RWPE2 (cell line): Measurements from ENCODE around the gene PABPC1L.
A peak's percentile ranks its signal among the peaks of the same experiment; 100 is the strongest.

Source experiments
- ATAC-seq: fragments of 200-7000 bp; cut with Tn5 transposase; 3 replicates; pipeline ENCODE4 v1.9.1; 2021; ENCODE audit warnings: low read depth
- DNase-seq: peaks from one replicate; pipeline ENCODE4 v3.0.0-alpha.2; 2020; ENCODE audit warnings: low spot score
- H3K27ac ChIP-seq: fragments of 450-650 bp; 2 replicates; pipeline ENCODE4 v1.5.1; 2017; ENCODE audit warnings: mild to moderate bottlenecking; ENCODE audit not compliant: poor library complexity, severe bottlenecking
- H3K27me3 ChIP-seq: fragments of 250-450 bp; sonication (Bioruptor Pico); 2 replicates; pipeline ENCODE4 v1.5.1; 2021; ENCODE audit warnings: mild to moderate bottlenecking, moderate library complexity; ENCODE audit not compliant: insufficient read depth, poor library complexity, severe bottlenecking
- H3K36me3 ChIP-seq: fragments of 250-450 bp; sonication (Bioruptor Pico); 2 replicates; pipeline ENCODE4 v1.5.1; 2020; ENCODE audit warnings: low read depth, mild to moderate bottlenecking, moderate library complexity
- H3K4me1 ChIP-seq: fragments of 250-450 bp; sonication (Bioruptor Pico); 2 replicates; pipeline ENCODE4 v1.5.1; 2021; ENCODE audit warnings: mild to moderate bottlenecking, moderate library complexity; ENCODE audit not compliant: insufficient read depth, poor library complexity, severe bottlenecking
- H3K4me3 ChIP-seq: fragments of 250-450 bp; sonication (Bioruptor Pico); 2 replicates; pipeline ENCODE4 v1.5.1; 2021; ENCODE audit warnings: mild to moderate bottlenecking, moderate library complexity; ENCODE audit not compliant: severe bottlenecking
- H3K9me3 ChIP-seq: fragments of 250-450 bp; sonication (Bioruptor Pico); 2 replicates; pipeline ENCODE4 v1.5.1; 2021; ENCODE audit warnings: mild to moderate bottlenecking, moderate library complexity; ENCODE audit not compliant: severe bottlenecking
- TF ChIP-seq, protein P1 (sequence below): fragments of 450-650 bp; IDR thresholded peaks from one replicate; pipeline ENCODE4 v1.5.1; 2017; ENCODE audit warnings: mild to moderate bottlenecking, moderate library complexity; ENCODE audit not compliant: poor library complexity, severe bottlenecking

Gene PABPC1L

DNA sequence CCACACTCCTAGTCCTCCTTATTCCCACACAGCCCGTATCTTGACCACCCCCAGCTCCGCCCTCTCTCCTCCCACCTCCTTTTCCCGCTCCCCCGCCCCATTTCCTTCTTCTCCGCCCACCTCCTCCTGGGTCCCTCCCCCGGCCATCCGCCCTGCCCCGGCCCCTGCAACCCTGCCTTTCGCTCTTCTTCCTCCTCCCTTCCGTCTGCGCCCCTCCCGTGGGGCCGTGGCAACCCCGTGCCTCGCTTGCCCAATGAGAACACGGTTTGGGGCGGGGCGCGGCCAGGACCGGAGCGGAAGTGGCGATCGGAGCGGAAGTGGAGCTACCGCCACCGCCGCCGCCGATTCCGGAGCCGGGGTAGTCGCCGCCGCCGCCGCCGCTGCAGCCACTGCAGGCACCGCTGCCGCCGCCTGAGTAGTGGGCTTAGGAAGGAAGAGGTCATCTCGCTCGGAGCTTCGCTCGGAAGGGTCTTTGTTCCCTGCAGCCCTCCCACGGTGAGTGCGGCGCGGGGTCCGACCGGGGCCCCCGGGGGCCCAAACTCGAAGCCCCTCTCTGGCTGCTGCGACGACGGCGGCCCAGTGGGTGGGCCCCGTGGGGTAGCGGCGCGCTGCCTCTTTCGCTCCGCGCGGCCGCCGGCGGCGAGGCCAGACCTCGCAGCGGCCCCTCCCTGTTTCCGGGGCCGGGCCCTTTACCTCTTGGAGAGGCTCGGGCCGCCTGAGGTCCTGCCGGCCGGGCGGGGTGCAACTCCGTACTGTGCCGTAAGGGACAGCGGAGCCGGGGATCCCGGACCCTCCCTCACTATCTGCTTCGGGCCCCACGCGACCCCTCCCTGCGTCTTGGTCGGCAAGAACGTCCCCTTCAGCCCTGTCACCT is 24.2 kb upstream of the PABPC1L start, which contains the start of gene YWHAB:
TSS of gene YWHAB (plus strand) at position 314 of the 874 bp plus-strand sequence. CDS start 15,829 bp downstream, outside the sequence.
- TF ChIP-seq, protein P1, sequence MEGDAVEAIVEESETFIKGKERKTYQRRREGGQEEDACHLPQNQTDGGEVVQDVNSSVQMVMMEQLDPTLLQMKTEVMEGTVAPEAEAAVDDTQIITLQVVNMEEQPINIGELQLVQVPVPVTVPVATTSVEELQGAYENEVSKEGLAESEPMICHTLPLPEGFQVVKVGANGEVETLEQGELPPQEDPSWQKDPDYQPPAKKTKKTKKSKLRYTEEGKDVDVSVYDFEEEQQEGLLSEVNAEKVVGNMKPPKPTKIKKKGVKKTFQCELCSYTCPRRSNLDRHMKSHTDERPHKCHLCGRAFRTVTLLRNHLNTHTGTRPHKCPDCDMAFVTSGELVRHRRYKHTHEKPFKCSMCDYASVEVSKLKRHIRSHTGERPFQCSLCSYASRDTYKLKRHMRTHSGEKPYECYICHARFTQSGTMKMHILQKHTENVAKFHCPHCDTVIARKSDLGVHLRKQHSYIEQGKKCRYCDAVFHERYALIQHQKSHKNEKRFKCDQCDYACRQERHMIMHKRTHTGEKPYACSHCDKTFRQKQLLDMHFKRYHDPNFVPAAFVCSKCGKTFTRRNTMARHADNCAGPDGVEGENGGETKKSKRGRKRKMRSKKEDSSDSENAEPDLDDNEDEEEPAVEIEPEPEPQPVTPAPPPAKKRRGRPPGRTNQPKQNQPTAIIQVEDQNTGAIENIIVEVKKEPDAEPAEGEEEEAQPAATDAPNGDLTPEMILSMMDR: no peak
- peak; percentile 95 for ATAC-seq

DNA sequence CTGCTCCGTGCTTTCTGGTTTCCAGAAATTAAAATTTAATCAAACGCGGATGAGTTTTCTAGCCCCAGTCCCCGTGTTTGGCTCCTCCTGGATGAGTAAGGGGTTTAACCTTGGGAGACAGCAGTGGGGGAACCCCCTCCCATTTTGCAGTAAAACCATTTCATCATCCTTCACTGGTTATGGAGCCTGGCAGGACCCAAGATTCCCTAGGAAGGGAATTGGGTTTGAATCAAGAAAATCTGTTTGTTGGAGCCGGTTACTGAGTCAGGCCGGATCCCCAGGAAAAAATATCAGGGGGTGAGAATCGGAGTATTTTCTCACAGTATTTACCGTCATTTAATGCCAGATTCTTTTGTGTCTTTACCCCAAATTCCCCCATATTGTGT is 23.6 kb upstream of the PABPC1L start:
- DNase-seq (no peak), ATAC-seq (no peak)
- TF ChIP-seq, protein P1: no peak
- no peaks in the 10 kb centered on the region for H3K27me3 ChIP-seq
- H3K4me1 ChIP-seq: peaks cover 29% of the 10 kb centered on the region
- H3K36me3 ChIP-seq: peaks cover 44% of the 10 kb centered on the region
- H3K9me3 ChIP-seq: no peaks in the 10 kb centered on the region
- H3K4me3 ChIP-seq: peak overlapping the region; percentile 93
- H3K27ac ChIP-seq: peak overlapping the region; percentile 79

More for the DNA sequence above, 24.2 kb upstream of the PABPC1L start, which contains the start of gene YWHAB:
- H3K9me3 ChIP-seq: no peaks in the 10 kb centered on the region
- H3K27ac ChIP-seq: peak within 1 kb of the TSS; percentile 79
- peak; percentile 100 for DNase-seq
- H3K4me1 ChIP-seq: peaks cover 29% of the 10 kb centered on the region
- peaks cover 39% of the 10 kb centered on the region for H3K36me3 ChIP-seq
- H3K4me3 ChIP-seq: peak within 1 kb of the TSS; percentile 93
- H3K27me3 ChIP-seq: no peaks in the 10 kb centered on the region

DNA sequence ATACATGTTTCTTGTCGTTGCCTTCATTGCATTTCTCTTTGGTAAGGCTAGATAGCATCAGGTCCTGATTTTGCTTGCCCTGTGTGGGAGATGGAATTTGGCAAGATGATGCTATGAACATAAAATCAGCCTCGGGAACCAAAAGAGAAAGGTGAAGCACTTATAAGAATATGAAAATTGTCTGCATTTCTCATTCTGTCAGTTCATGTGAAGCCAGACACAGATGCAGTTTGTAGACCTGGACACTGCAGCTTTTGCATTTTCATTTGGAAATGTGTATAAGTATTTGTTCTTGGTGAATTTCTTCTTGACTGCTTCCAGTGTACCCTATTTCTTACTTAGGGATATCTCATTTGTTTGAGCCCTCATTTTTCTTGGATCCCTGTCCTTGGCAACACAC is 23.0 kb upstream of the PABPC1L start:
- Histone ChIP-seq H3K4me1 (peaks cover 29% of the 10 kb centered on the region), H3K9me3 (no peaks in the 10 kb centered on the region), H3K4me3 (peak overlapping the region; percentile 93), H3K36me3 (peaks cover 49% of the 10 kb centered on the region), H3K27ac (peak overlapping the region; percentile 79), H3K27me3 (no peaks in the 10 kb centered on the region)
- TF ChIP-seq, protein P1: no peak
- DNase-seq: no peak
- ATAC-seq: no peak

DNA sequence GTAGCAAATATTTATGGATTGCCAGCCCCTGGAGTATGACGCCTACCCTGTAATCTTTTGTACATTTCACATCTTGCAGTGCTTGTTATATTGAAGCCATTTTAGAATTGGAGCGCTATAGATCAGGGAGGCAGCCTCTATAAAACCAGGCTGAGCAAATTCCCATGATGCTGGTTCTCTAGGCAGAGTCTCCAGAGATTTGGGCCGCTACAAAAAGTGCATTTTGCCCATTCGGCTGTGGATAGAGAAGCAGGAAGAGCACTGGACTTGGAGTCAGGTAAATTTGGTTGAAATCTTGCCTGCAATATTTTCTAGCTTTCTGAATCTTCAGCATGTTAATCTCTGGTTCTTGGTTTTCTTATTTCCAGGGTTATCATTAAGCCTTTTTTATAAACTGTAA is 22.4 kb upstream of the PABPC1L start:
- Histone ChIP-seq H3K4me1 (peaks cover 29% of the 10 kb centered on the region), H3K27ac (no peak overlapping the region), H3K4me3 (peak overlapping the region; percentile 93), H3K27me3 (no peaks in the 10 kb centered on the region), H3K36me3 (peaks cover 56% of the 10 kb centered on the region), H3K9me3 (no peaks in the 10 kb centered on the region)
- ATAC-seq (no peak), DNase-seq (no peak)
- TF ChIP-seq, protein P1: no peak
